Activated CD4-positive, alpha-beta T cell treated with anti-CD3 and anti-CD28 coated beads, Interleukin-2, amount 10 ng/mL, durations not matched to agents 24 days and 14 days (primary cell): Measurements from ENCODE around the gene CDON. TPM values are rescaled to one million over a fixed set of nuclear protein-coding genes. Genes with fewer than 3 reads are reported as not detected.

Experiments
- DNase-seq: peaks from one replicate; pipeline ENCODE4 v3.0.0; 2022
- H3K27ac Mint-ChIP-seq: one replicate; pipeline ENCODE4 v1.8.0; 2022; ENCODE audit warnings: mild to moderate bottlenecking, mixed read lengths
- H3K27me3 Mint-ChIP-seq: one replicate; pipeline ENCODE4 v1.8.0; 2022; ENCODE audit warnings: mixed read lengths
- H3K36me3 Mint-ChIP-seq: one replicate; pipeline ENCODE4 v1.8.0; 2022; ENCODE audit warnings: low read depth, mild to moderate bottlenecking, mixed read lengths
- H3K4me1 Mint-ChIP-seq: one replicate; pipeline ENCODE4 v1.8.0; 2021; ENCODE audit warnings: mixed read lengths
- H3K4me3 Mint-ChIP-seq: one replicate; pipeline ENCODE4 v1.8.0; 2022; ENCODE audit warnings: mild to moderate bottlenecking, moderate library complexity, mixed read lengths
- H3K9me3 Mint-ChIP-seq: one replicate; pipeline ENCODE4 v1.8.0; 2021; ENCODE audit warnings: mixed read lengths
- intact Hi-C: fragments of 100-400 bp; cut with micrococcal nuclease; formaldehyde crosslinking; loops from one replicate; pipeline ENCODE4 v1.15.1; 2023
- total RNA-seq: library from RNA; stranded (reverse); gene quantifications from 2 replicates; pipeline ENCODE4 v1.2.3, GENCODE V29; 2022

Gene CDON
- total RNA-seq, 1 donor from 2014 or later: 1.9 TPM

GRCh38 chr11:125939081-125939521 lies 123.6 kb downstream of the CDON start:
- Mint-ChIP-seq H3K27me3 (no peaks in the 10 kb centered on the region), H3K4me3 (no peak overlapping the region), H3K4me1 (peaks cover 7% of the 10 kb centered on the region), H3K9me3 (no peaks in the 10 kb centered on the region), H3K36me3 (no peaks in the 10 kb centered on the region), H3K27ac (no peak overlapping the region)
- DNase-seq: no peak
- intact Hi-C loops: no loop called here

GRCh38 chr11:125938418-125938817 lies 124.2 kb downstream of the CDON start:
- Mint-ChIP-seq H3K27ac (no peak overlapping the region), H3K36me3 (no peaks in the 10 kb centered on the region), H3K4me3 (no peak overlapping the region), H3K27me3 (no peaks in the 10 kb centered on the region), H3K4me1 (peaks cover 7% of the 10 kb centered on the region), H3K9me3 (no peaks in the 10 kb centered on the region)
- no peak for DNase-seq
- intact Hi-C loops: no loop called here

GRCh38 chr11:125935618-125936199 lies 127.0 kb downstream of the CDON start:
- Mint-ChIP-seq H3K27ac (no peak overlapping the region), H3K27me3 (peaks cover 2% of the 10 kb centered on the region), H3K4me1 (peaks cover 6% of the 10 kb centered on the region), H3K9me3 (no peaks in the 10 kb centered on the region), H3K4me3 (no peak overlapping the region), H3K36me3 (no peaks in the 10 kb centered on the region)
- intact Hi-C loops: no loop called here
- no peak for DNase-seq

- H3K4me1 Mint-ChIP-seq: peaks cover 6% of the 10 kb centered on the region
These were observed 127.6 kb downstream of the CDON start for GRCh38 chr11:125935056-125935455.

GRCh38 chr11:125934473-125934872 lies 128.2 kb downstream of the CDON start:
- no peaks in the 10 kb centered on the region for H3K36me3 Mint-ChIP-seq
- H3K27ac Mint-ChIP-seq: no peak overlapping the region
- DNase-seq: no peak
- peaks cover 6% of the 10 kb centered on the region for H3K4me1 Mint-ChIP-seq
- no peaks in the 10 kb centered on the region for H3K9me3 Mint-ChIP-seq
- H3K27me3 Mint-ChIP-seq: peaks cover 7% of the 10 kb centered on the region
- H3K4me3 Mint-ChIP-seq: no peak overlapping the region
- intact Hi-C loops: no loop called here

More at GRCh38 chr11:125935056-125935455, 127.6 kb downstream of the CDON start:
- H3K36me3 Mint-ChIP-seq: no peaks in the 10 kb centered on the region
- H3K27ac Mint-ChIP-seq: no peak overlapping the region
- H3K9me3 Mint-ChIP-seq: no peaks in the 10 kb centered on the region
- no peak overlapping the region for H3K4me3 Mint-ChIP-seq
- DNase-seq: no peak
- intact Hi-C loops: no loop called here
- peaks cover 2% of the 10 kb centered on the region for H3K27me3 Mint-ChIP-seq

GRCh38 chr11:125933030-125933813 lies 129.4 kb downstream of the CDON start:
- no peaks in the 10 kb centered on the region for H3K36me3 Mint-ChIP-seq
- H3K27me3 Mint-ChIP-seq: peaks cover 13% of the 10 kb centered on the region
- intact Hi-C loops: no loop called here
- peaks cover 3% of the 10 kb centered on the region for H3K4me1 Mint-ChIP-seq
- H3K4me3 Mint-ChIP-seq: no peak overlapping the region
- H3K27ac Mint-ChIP-seq: no peak overlapping the region
- DNase-seq: no peak
- no peaks in the 10 kb centered on the region for H3K9me3 Mint-ChIP-seq

GRCh38 chr11:125932301-125932700 lies 130.4 kb downstream of the CDON start:
- H3K27ac Mint-ChIP-seq: no peak overlapping the region
- no peaks in the 10 kb centered on the region for H3K36me3 Mint-ChIP-seq
- H3K4me3 Mint-ChIP-seq: no peak overlapping the region
- no peaks in the 10 kb centered on the region for H3K4me1 Mint-ChIP-seq
- no peak for DNase-seq
- intact Hi-C loops: no loop called here
- no peaks in the 10 kb centered on the region for H3K9me3 Mint-ChIP-seq
- H3K27me3 Mint-ChIP-seq: peaks cover 13% of the 10 kb centered on the region

GRCh38 chr11:125931668-125932067 lies 131.0 kb downstream of the CDON start:
- no peak for DNase-seq
- Mint-ChIP-seq H3K27ac (no peak overlapping the region), H3K27me3 (peaks cover 16% of the 10 kb centered on the region), H3K36me3 (no peaks in the 10 kb centered on the region), H3K4me3 (no peak overlapping the region), H3K4me1 (no peaks in the 10 kb centered on the region), H3K9me3 (no peaks in the 10 kb centered on the region)
- intact Hi-C loops: no loop called here

GRCh38 chr11:125931116-125931515 lies 131.6 kb downstream of the CDON start:
- H3K4me3 Mint-ChIP-seq: no peak overlapping the region
- no peak for DNase-seq
- peaks cover 17% of the 10 kb centered on the region for H3K27me3 Mint-ChIP-seq

GRCh38 chr11:125930076-125930450 lies 132.6 kb downstream of the CDON start:
- H3K36me3 Mint-ChIP-seq: no peaks in the 10 kb centered on the region
- intact Hi-C loops: no loop called here

More at GRCh38 chr11:125931116-125931515, 131.6 kb downstream of the CDON start:
- Mint-ChIP-seq H3K36me3 (no peaks in the 10 kb centered on the region), H3K27ac (no peak overlapping the region), H3K4me1 (no peaks in the 10 kb centered on the region), H3K9me3 (no peaks in the 10 kb centered on the region)
- intact Hi-C loops: no loop called here

GRCh38 chr11:125929445-125930075 lies 133.1 kb downstream of the CDON start:
- H3K4me3 Mint-ChIP-seq: no peak overlapping the region
- no peaks in the 10 kb centered on the region for H3K4me1 Mint-ChIP-seq
- H3K36me3 Mint-ChIP-seq: no peaks in the 10 kb centered on the region
- intact Hi-C loops: loop anchor here (10.0 kb wide), 1 partner anchor 335 kb away; the partner anchor contains the start of genes FOXRED1 and SRPRA
- no peak for DNase-seq
- H3K27ac Mint-ChIP-seq: no peak overlapping the region
- peaks cover 17% of the 10 kb centered on the region for H3K27me3 Mint-ChIP-seq
- no peaks in the 10 kb centered on the region for H3K9me3 Mint-ChIP-seq

More at GRCh38 chr11:125930076-125930450, 132.6 kb downstream of the CDON start:
- Mint-ChIP-seq H3K27me3 (peaks cover 17% of the 10 kb centered on the region), H3K27ac (no peak overlapping the region), H3K4me1 (no peaks in the 10 kb centered on the region), H3K9me3 (no peaks in the 10 kb centered on the region), H3K4me3 (no peak overlapping the region)
- DNase-seq: no peak

GRCh38 chr11:125926682-125927081 lies 136.0 kb downstream of the CDON start:
- no peaks in the 10 kb centered on the region for H3K9me3 Mint-ChIP-seq
- H3K4me3 Mint-ChIP-seq: no peak overlapping the region
- H3K27me3 Mint-ChIP-seq: peaks cover 17% of the 10 kb centered on the region
- intact Hi-C loops: loop anchor here (10.0 kb wide), 1 partner anchor 338 kb away; the partner anchor contains the start of genes FOXRED1 and SRPRA
- no peak for DNase-seq
- H3K36me3 Mint-ChIP-seq: no peaks in the 10 kb centered on the region
- no peak overlapping the region for H3K27ac Mint-ChIP-seq
- H3K4me1 Mint-ChIP-seq: no peaks in the 10 kb centered on the region

- intact Hi-C loops: loop anchor here (10.0 kb wide), 1 partner anchor 339 kb away; the partner anchor contains the start of genes FOXRED1 and SRPRA
- Mint-ChIP-seq H3K9me3 (no peaks in the 10 kb centered on the region), H3K4me3 (no peak overlapping the region), H3K4me1 (no peaks in the 10 kb centered on the region), H3K27ac (no peak overlapping the region), H3K27me3 (peaks cover 16% of the 10 kb centered on the region), H3K36me3 (no peaks in the 10 kb centered on the region)
- DNase-seq: no peak
These were observed 136.9 kb downstream of the CDON start for GRCh38 chr11:125925804-125926203.

- no peaks in the 10 kb centered on the region for H3K36me3 Mint-ChIP-seq
- DNase-seq: no peak
- intact Hi-C loops: loop anchor here (10.0 kb wide), 1 partner anchor 340 kb away; the partner anchor contains the start of genes FOXRED1 and SRPRA
- no peak overlapping the region for H3K4me3 Mint-ChIP-seq
- H3K9me3 Mint-ChIP-seq: no peaks in the 10 kb centered on the region
- no peak overlapping the region for H3K27ac Mint-ChIP-seq
- no peaks in the 10 kb centered on the region for H3K4me1 Mint-ChIP-seq
- H3K27me3 Mint-ChIP-seq: peaks cover 16% of the 10 kb centered on the region
These were observed 137.4 kb downstream of the CDON start for GRCh38 chr11:125925247-125925740.
